ENCODE measurements around the gene OGFR. TPM values are rescaled to one million over a fixed set of nuclear protein-coding genes. Genes with fewer than 3 reads are reported as not detected.

The OGFR gene
- 10 to 100 TPM; 23.7 to 24.6 TPM for total RNA-seq

- H3K4me3 Mint-ChIP-seq: peak within 1 kb of the TSS; percentile 89
- peaks cover 24% of the 10 kb centered on the region for H3K4me1 Mint-ChIP-seq (ENCODE audit: low read depth)
- H3K27me3 Mint-ChIP-seq (ENCODE audit: low read depth): no peaks in the 10 kb centered on the region
- peak; percentile 54 for DNase-seq
- H3K9me3 Mint-ChIP-seq: no peaks in the 10 kb centered on the region
- CTCF ChIA-PET: interaction anchor here (0.9 kb wide), 1 partner anchor 11 kb away, joined by 3 read pairs; no protein-coding TSS in a partner anchor
- H3K36me3 Mint-ChIP-seq (ENCODE audit: low read depth): peaks cover 8% of the 10 kb centered on the region
- intact Hi-C loops (cut with micrococcal nuclease): loop anchor here (1.0 to 5.0 kb wide), 3 partner anchors 8 to 397 kb away; partner anchors contain the start of genes CABLES2 and MRGBP
- H3K27ac Mint-ChIP-seq: peak within 1 kb of the TSS; percentile 84
Measured at GRCh38 chr20:62804627-62805154, at the start of gene OGFR. TSS of gene OGFR (plus strand) at chr20:62804835. CDS start at chr20:62804860, 25 bp downstream.

- Mint-ChIP-seq H3K27ac (no peak overlapping the region), H3K27me3 (ENCODE audit: low read depth) (peaks cover 4% of the 10 kb centered on the region), H3K4me3 (no peak overlapping the region), H3K36me3 (ENCODE audit: low read depth) (no peaks in the 10 kb centered on the region), H3K4me1 (ENCODE audit: low read depth) (no peaks in the 10 kb centered on the region), H3K9me3 (no peaks in the 10 kb centered on the region)
- intact Hi-C loops (cut with micrococcal nuclease): no loop called here
- CTCF ChIA-PET: interaction anchor here (1.4 kb wide), 1 partner anchor 255 kb away, joined by 4 read pairs; no protein-coding TSS in a partner anchor
- DNase-seq: no peak
Measured at GRCh38 chr20:62754991-62755356, 49.7 kb upstream of the OGFR start.

GRCh38 chr20:62755817-62756724 lies 48.6 kb upstream of the OGFR start:
- Mint-ChIP-seq H3K4me3 (no peak overlapping the region), H3K4me1 (ENCODE audit: low read depth) (no peaks in the 10 kb centered on the region), H3K9me3 (no peaks in the 10 kb centered on the region), H3K27me3 (ENCODE audit: low read depth) (peaks cover 2% of the 10 kb centered on the region), H3K36me3 (ENCODE audit: low read depth) (no peaks in the 10 kb centered on the region), H3K27ac (no peak overlapping the region)
- intact Hi-C loops (cut with micrococcal nuclease): no loop called here
- DNase-seq: no peak
- CTCF ChIA-PET: no interaction called here

GRCh38 chr20:62758226-62758912 lies 46.3 kb upstream of the OGFR start:
- CTCF ChIA-PET: no interaction called here

GRCh38 chr20:62759981-62760431 lies 44.6 kb upstream of the OGFR start:
- Mint-ChIP-seq H3K4me1 (ENCODE audit: low read depth) (no peaks in the 10 kb centered on the region), H3K27ac (no peak overlapping the region), H3K9me3 (no peaks in the 10 kb centered on the region), H3K36me3 (ENCODE audit: low read depth) (no peaks in the 10 kb centered on the region), H3K4me3 (no peak overlapping the region), H3K27me3 (ENCODE audit: low read depth) (no peaks in the 10 kb centered on the region)
- no peak for DNase-seq
- intact Hi-C loops (cut with micrococcal nuclease): no loop called here
- CTCF ChIA-PET: no interaction called here

More at GRCh38 chr20:62758226-62758912, 46.3 kb upstream of the OGFR start:
- no peak overlapping the region for H3K4me3 Mint-ChIP-seq
- DNase-seq: no peak
- no peaks in the 10 kb centered on the region for H3K9me3 Mint-ChIP-seq
- no peak overlapping the region for H3K27ac Mint-ChIP-seq
- no peaks in the 10 kb centered on the region for H3K4me1 Mint-ChIP-seq (ENCODE audit: low read depth)
- H3K27me3 Mint-ChIP-seq (ENCODE audit: low read depth): no peaks in the 10 kb centered on the region
- H3K36me3 Mint-ChIP-seq (ENCODE audit: low read depth): no peaks in the 10 kb centered on the region
- intact Hi-C loops (cut with micrococcal nuclease): no loop called here

GRCh38 chr20:62760471-62760855 lies 44.2 kb upstream of the OGFR start:
- H3K4me3 Mint-ChIP-seq: no peak overlapping the region
- H3K9me3 Mint-ChIP-seq: no peaks in the 10 kb centered on the region
- CTCF ChIA-PET: no interaction called here
- no peaks in the 10 kb centered on the region for H3K4me1 Mint-ChIP-seq (ENCODE audit: low read depth)
- H3K36me3 Mint-ChIP-seq (ENCODE audit: low read depth): no peaks in the 10 kb centered on the region
- DNase-seq: no peak
- H3K27ac Mint-ChIP-seq: no peak overlapping the region
- H3K27me3 Mint-ChIP-seq (ENCODE audit: low read depth): no peaks in the 10 kb centered on the region
- intact Hi-C loops (cut with micrococcal nuclease): no loop called here

GRCh38 chr20:62760856-62761758 lies 43.5 kb upstream of the OGFR start:
- Mint-ChIP-seq H3K9me3 (no peaks in the 10 kb centered on the region), H3K36me3 (ENCODE audit: low read depth) (no peaks in the 10 kb centered on the region), H3K4me1 (ENCODE audit: low read depth) (no peaks in the 10 kb centered on the region), H3K4me3 (no peak overlapping the region), H3K27ac (no peak overlapping the region), H3K27me3 (ENCODE audit: low read depth) (no peaks in the 10 kb centered on the region)
- intact Hi-C loops (cut with micrococcal nuclease): no loop called here
- CTCF ChIA-PET: no interaction called here
- no peak for DNase-seq

- intact Hi-C loops (cut with micrococcal nuclease): no loop called here
- no peaks in the 10 kb centered on the region for H3K27me3 Mint-ChIP-seq (ENCODE audit: low read depth)
- no peak overlapping the region for H3K27ac Mint-ChIP-seq
- no peak overlapping the region for H3K4me3 Mint-ChIP-seq
- no peaks in the 10 kb centered on the region for H3K36me3 Mint-ChIP-seq (ENCODE audit: low read depth)
- peaks cover 2% of the 10 kb centered on the region for H3K4me1 Mint-ChIP-seq (ENCODE audit: low read depth)
- no peaks in the 10 kb centered on the region for H3K9me3 Mint-ChIP-seq
- DNase-seq: no peak
- CTCF ChIA-PET: no interaction called here
Measured at GRCh38 chr20:62761759-62762131, 42.9 kb upstream of the OGFR start.

GRCh38 chr20:62762376-62762775 lies 42.3 kb upstream of the OGFR start:
- intact Hi-C loops (cut with micrococcal nuclease): no loop called here
- Mint-ChIP-seq H3K27ac (no peak overlapping the region), H3K27me3 (ENCODE audit: low read depth) (no peaks in the 10 kb centered on the region), H3K4me3 (no peak overlapping the region), H3K9me3 (no peaks in the 10 kb centered on the region), H3K36me3 (ENCODE audit: low read depth) (no peaks in the 10 kb centered on the region), H3K4me1 (ENCODE audit: low read depth) (peaks cover 5% of the 10 kb centered on the region)
- CTCF ChIA-PET: no interaction called here
- no peak for DNase-seq

- intact Hi-C loops (cut with micrococcal nuclease): no loop called here
- H3K4me3 Mint-ChIP-seq: no peak overlapping the region
- no peaks in the 10 kb centered on the region for H3K27me3 Mint-ChIP-seq (ENCODE audit: low read depth)
- peaks cover 8% of the 10 kb centered on the region for H3K4me1 Mint-ChIP-seq (ENCODE audit: low read depth)
- H3K27ac Mint-ChIP-seq: no peak overlapping the region
- CTCF ChIA-PET: interaction anchor here (1.0 kb wide), 1 partner anchor 11 kb away, joined by 3 read pairs; no protein-coding TSS in a partner anchor
- H3K36me3 Mint-ChIP-seq (ENCODE audit: low read depth): no peaks in the 10 kb centered on the region
- H3K9me3 Mint-ChIP-seq: no peaks in the 10 kb centered on the region
- DNase-seq: no peak
Measured at GRCh38 chr20:62762801-62763368, 41.8 kb upstream of the OGFR start.

- Mint-ChIP-seq H3K27ac (no peak overlapping the region), H3K27me3 (ENCODE audit: low read depth) (no peaks in the 10 kb centered on the region)
- CTCF ChIA-PET: interaction anchor here (1.0 kb wide), 1 partner anchor 10 kb away, joined by 3 read pairs; no protein-coding TSS in a partner anchor
Measured at GRCh38 chr20:62763404-62763803, 41.2 kb upstream of the OGFR start.

More at GRCh38 chr20:62763404-62763803, 41.2 kb upstream of the OGFR start:
- no peak for DNase-seq
- H3K4me1 Mint-ChIP-seq (ENCODE audit: low read depth): peaks cover 11% of the 10 kb centered on the region
- no peak overlapping the region for H3K4me3 Mint-ChIP-seq
- intact Hi-C loops (cut with micrococcal nuclease): no loop called here
- no peaks in the 10 kb centered on the region for H3K9me3 Mint-ChIP-seq
- H3K36me3 Mint-ChIP-seq (ENCODE audit: low read depth): no peaks in the 10 kb centered on the region
